Fibroblast of lung (primary cell): ENCODE measurements around the gene ATP10B. TPM values are rescaled to one million over a fixed set of nuclear protein-coding genes. Genes with fewer than 3 reads are reported as not detected.

Experiments used
- DNase-seq, 2 donors: peaks; one replicate each; pipeline versions ENCODE4 v3.0.0 to v3.0.0-alpha.2; 2010; ENCODE audit warnings: low read depth in 2 of 2
- H2AFZ ChIP-seq: 2 replicates; pipeline ENCODE4 v1.5.1; 2012; ENCODE audit warnings: low read length, control low read depth, inconsistent platforms
- H3K27ac ChIP-seq: 2 replicates; pipeline ENCODE4 v1.5.1; 2011; ENCODE audit warnings: low read length, control low read depth; ENCODE audit not compliant: insufficient read depth
- H3K27me3 ChIP-seq: 2 replicates; pipeline ENCODE4 v1.5.1; 2011; ENCODE audit warnings: mild to moderate bottlenecking, low read length; ENCODE audit not compliant: control insufficient read depth, insufficient read depth
- H3K36me3 ChIP-seq: 2 replicates; pipeline ENCODE4 v1.5.1; 2011; ENCODE audit warnings: low read length; ENCODE audit not compliant: control insufficient read depth, insufficient read depth
- H3K4me1 ChIP-seq: 2 replicates; pipeline ENCODE4 v1.5.1; 2011; ENCODE audit warnings: low read length; ENCODE audit not compliant: control insufficient read depth, insufficient read depth; ENCODE audit errors: extremely low read depth
- H3K4me2 ChIP-seq: 2 replicates; pipeline ENCODE4 v1.5.1; 2011; ENCODE audit warnings: low read length, control low read depth; ENCODE audit not compliant: insufficient read depth; ENCODE audit errors: extremely low read depth
- H3K4me3 ChIP-seq, 4 experiments: fragments of 200-600 bp in 1 of 4; sonication (generic) in 1 of 4; replicated peaks in 1 of 4; 2 replicates each; pipeline ENCODE4 v1.5.1; 2011 to 2016; ENCODE audit warnings: low read length in 4 of 4, low read depth in 3 of 4, mild to moderate bottlenecking in 3 of 4, control low read depth in 2 of 4, inconsistent platforms in 1 of 4, mixed read lengths in 1 of 4; ENCODE audit not compliant: insufficient read depth in 1 of 4; ENCODE audit errors: control extremely low read depth in 1 of 4
- H3K79me2 ChIP-seq: 2 replicates; pipeline ENCODE4 v1.5.1; 2012; ENCODE audit warnings: mild to moderate bottlenecking, low read length, inconsistent platforms; ENCODE audit not compliant: control insufficient read depth, insufficient read depth
- H3K9ac ChIP-seq: 2 replicates; pipeline ENCODE4 v1.5.1; 2011; ENCODE audit warnings: mild to moderate bottlenecking, low read length, control low read depth; ENCODE audit not compliant: insufficient read depth
- H3K9me3 ChIP-seq: 2 replicates; pipeline ENCODE4 v1.5.1; 2012; ENCODE audit warnings: low read depth, low read length; ENCODE audit not compliant: control insufficient read depth, insufficient read depth
- H4K20me1 ChIP-seq: 2 replicates; pipeline ENCODE4 v1.5.1; 2011; ENCODE audit warnings: low read length; ENCODE audit not compliant: control insufficient read depth, insufficient read depth; ENCODE audit errors: extremely low read depth
- EZH2 ChIP-seq: IDR thresholded peaks from 2 replicates; pipeline ENCODE4 v1.5.1; 2012; ENCODE audit warnings: low read length, control low read depth, mild to moderate bottlenecking; ENCODE audit errors: missing control alignments
- polyA plus RNA-seq, 2 donors: library from polyadenylated mRNA; depleted of rRNA in 1 of 2; stranded (reverse) in 1 of 2; unstranded in 1 of 2; fragments of >200 nt; gene quantifications; 2 replicates each; pipeline ENCODE4 v1.2.1, GENCODE V29; 2011 to 2012; ENCODE audit warnings: missing spikeins in 1 of 2
- total RNA-seq: library from RNA; depleted of rRNA; stranded (reverse); fragments of >200 nt; gene quantifications from 2 replicates; pipeline ENCODE4 v1.2.1, GENCODE V29; 2014
- TF ChIP-seq, protein P1 (sequence below), 2 donors: IDR thresholded peaks in 1 of 2; conservative IDR thresholded peaks in 1 of 2; 1 replicate in 1 of 2; 2 replicates in 1 of 2; pipeline ENCODE4 v1.5.1; 2011 to 2012; ENCODE audit warnings: low read length in 2 of 2, control low read depth in 1 of 2, inconsistent platforms in 1 of 2, low read depth in 1 of 2, mild to moderate bottlenecking in 1 of 2

ATP10B gene
- total and polyA plus RNA-seq, 2 donors (not counting 1 experiment from before 2014, with no cell fraction given) = not detected

DNA sequence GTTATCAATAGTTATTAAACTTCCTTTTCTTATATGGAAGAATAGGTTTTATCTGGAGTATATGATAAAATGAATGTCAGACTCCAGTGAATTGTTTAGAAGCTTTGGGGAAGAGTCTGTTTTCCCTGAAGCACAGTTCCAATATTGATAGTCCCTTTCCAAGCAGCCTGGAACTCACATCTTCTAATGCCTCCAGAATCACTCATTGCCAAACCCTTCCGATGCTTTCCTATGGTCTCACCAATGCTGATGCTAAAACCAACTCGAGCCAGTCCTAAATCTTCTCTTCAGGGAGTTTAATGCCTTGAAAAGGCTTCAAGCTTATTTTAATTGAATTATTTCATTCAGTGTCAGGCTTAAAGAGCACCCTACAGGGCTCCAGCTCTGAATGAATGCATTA, 309.2 kb downstream of the ATP10B start:
- Histone ChIP-seq H2AFZ (no peak overlapping the region), H3K79me2 (no peaks in the 10 kb centered on the region), H3K36me3 (no peaks in the 10 kb centered on the region), H3K27ac (no peak overlapping the region), H3K27me3 (no peaks in the 10 kb centered on the region), H3K9ac (no peak overlapping the region), H4K20me1 (no peaks in the 10 kb centered on the region), H3K4me2 (no peak overlapping the region), H3K9me3 (no peaks in the 10 kb centered on the region), H3K4me1 (no peaks in the 10 kb centered on the region), H3K4me3 (no peak overlapping the region)
- DNase-seq = no peak
- TF ChIP-seq, protein P1, sequence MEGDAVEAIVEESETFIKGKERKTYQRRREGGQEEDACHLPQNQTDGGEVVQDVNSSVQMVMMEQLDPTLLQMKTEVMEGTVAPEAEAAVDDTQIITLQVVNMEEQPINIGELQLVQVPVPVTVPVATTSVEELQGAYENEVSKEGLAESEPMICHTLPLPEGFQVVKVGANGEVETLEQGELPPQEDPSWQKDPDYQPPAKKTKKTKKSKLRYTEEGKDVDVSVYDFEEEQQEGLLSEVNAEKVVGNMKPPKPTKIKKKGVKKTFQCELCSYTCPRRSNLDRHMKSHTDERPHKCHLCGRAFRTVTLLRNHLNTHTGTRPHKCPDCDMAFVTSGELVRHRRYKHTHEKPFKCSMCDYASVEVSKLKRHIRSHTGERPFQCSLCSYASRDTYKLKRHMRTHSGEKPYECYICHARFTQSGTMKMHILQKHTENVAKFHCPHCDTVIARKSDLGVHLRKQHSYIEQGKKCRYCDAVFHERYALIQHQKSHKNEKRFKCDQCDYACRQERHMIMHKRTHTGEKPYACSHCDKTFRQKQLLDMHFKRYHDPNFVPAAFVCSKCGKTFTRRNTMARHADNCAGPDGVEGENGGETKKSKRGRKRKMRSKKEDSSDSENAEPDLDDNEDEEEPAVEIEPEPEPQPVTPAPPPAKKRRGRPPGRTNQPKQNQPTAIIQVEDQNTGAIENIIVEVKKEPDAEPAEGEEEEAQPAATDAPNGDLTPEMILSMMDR (conservative IDR thresholded peaks at IDR 0.05 in 1 of 2, IDR thresholded peaks at IDR 0.05 in 1 of 2; ENCODE audit: low read depth in 1 of 2, low read length in 2 of 2) = no peak
- no peak for TF ChIP-seq EZH2

DNA sequence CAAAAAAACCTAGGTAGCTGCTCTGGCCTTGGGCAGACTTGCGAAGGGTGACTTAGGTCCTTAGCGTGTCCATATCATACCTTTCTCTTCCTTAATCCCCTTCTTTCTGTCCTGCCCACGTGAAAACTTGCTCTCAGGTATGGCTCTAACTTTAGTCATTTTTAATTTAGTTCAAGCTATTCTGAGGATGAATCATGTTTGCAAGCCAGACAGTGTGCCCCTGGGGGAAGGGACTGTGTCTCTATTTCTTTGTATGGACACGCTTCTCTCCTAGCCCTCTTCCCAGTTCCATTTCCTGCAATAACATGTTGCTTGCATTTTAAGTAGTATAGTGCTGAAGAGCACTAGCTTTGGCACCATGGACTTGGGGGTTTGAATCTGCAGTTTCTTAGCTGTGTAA, 309.7 kb downstream of the ATP10B start:
- H3K27me3 ChIP-seq = no peaks in the 10 kb centered on the region
- H3K9ac ChIP-seq = no peak overlapping the region
- H3K27ac ChIP-seq = no peak overlapping the region
- H3K36me3 ChIP-seq = no peaks in the 10 kb centered on the region
- no peaks in the 10 kb centered on the region for H3K9me3 ChIP-seq
- H2AFZ ChIP-seq = no peak overlapping the region
- H3K4me2 ChIP-seq = no peak overlapping the region
- H3K4me3 ChIP-seq = no peak overlapping the region
- H4K20me1 ChIP-seq = no peaks in the 10 kb centered on the region
- TF ChIP-seq, protein P1 (conservative IDR thresholded peaks at IDR 0.05 in 1 of 2, IDR thresholded peaks at IDR 0.05 in 1 of 2; ENCODE audit: low read depth in 1 of 2, low read length in 2 of 2) = no peak
- no peak for TF ChIP-seq EZH2
- peak in 1 of 2 donors; percentile 42 for DNase-seq
- H3K4me1 ChIP-seq = no peaks in the 10 kb centered on the region
- no peaks in the 10 kb centered on the region for H3K79me2 ChIP-seq

DNA sequence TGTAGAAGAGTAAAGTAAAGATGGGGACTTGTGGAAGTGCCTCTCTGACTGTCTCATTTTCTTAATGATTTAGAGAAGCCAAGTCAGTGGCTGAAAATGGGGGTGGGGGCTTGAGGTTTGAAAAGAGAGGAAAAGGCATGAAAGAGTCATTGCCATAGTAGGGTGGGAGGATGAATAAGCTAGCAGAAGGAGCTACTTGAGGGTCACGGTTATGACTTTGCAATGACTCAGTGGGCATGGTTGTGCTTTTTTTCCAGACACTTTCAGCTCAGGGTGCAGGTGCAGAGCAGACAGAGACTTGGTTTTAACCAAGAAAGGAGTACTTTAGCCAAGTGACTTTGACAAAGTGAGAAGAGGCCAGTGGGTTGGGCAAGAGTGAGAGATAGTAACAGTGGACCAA, 312.6 kb downstream of the ATP10B start:
- Histone ChIP-seq H3K4me1 (no peaks in the 10 kb centered on the region), H4K20me1 (no peaks in the 10 kb centered on the region), H3K79me2 (no peaks in the 10 kb centered on the region), H3K4me2 (no peak overlapping the region), H3K9ac (no peak overlapping the region), H3K27me3 (no peaks in the 10 kb centered on the region), H3K36me3 (no peaks in the 10 kb centered on the region), H2AFZ (no peak overlapping the region), H3K9me3 (no peaks in the 10 kb centered on the region), H3K4me3 (no peak overlapping the region), H3K27ac (no peak overlapping the region)
- TF ChIP-seq, protein P1 (conservative IDR thresholded peaks at IDR 0.05 in 1 of 2, IDR thresholded peaks at IDR 0.05 in 1 of 2; ENCODE audit: low read depth in 1 of 2, low read length in 2 of 2) = no peak
- TF ChIP-seq EZH2 = no peak
- peak in 1 of 2 donors; percentile 89 for DNase-seq
